SK-N-MC (cell line): ENCODE measurements around the gene BABAM2.

Source experiments
- EZH2 ChIP-seq: fragments of 200-600 bp; sonication (generic); IDR thresholded peaks from one replicate; pipeline ENCODE4 v1.6.1; 2017; ENCODE audit warnings: antibody characterized with exemption
- FOXP2 ChIP-seq: optimal IDR thresholded peaks from 2 replicates; pipeline ENCODE3; 2011; ENCODE audit warnings: mild to moderate bottlenecking, moderate library complexity; ENCODE audit not compliant: insufficient read depth; ENCODE audit errors: extremely low read length, control extremely low read depth
- POLR2AphosphoS5 ChIP-seq: IDR thresholded peaks from 2 replicates; pipeline ENCODE4 v1.6.1; 2012; ENCODE audit warnings: mild to moderate bottlenecking, low read depth, low read length, borderline replicate concordance

GRCh38 chr2:28021898-28022297 is 131.4 kb downstream of the BABAM2 start:
- TF ChIP-seq POLR2AphosphoS5 (no peak), EZH2 (no peak), FOXP2 (no peak)
